H1 (cell line): ENCODE measurements around the gene ACAA1. TPM values are rescaled to one million over a fixed set of nuclear protein-coding genes. Genes with fewer than 3 reads are reported as not detected.

ENCODE experiments used
- CTCF ChIA-PET: fragments of 300-600 bp; sonication (Branson Sonifier 250); formaldehyde crosslinking; loops from one replicate; lab custom pipeline; 2021; ENCODE audit not compliant: partially characterized antibody; lab: Charles Lee
- POLR2A ChIA-PET: fragments of 300-600 bp; sonication (Branson Sonifier 250); formaldehyde crosslinking; loops from one replicate; lab custom pipeline; 2021; ENCODE audit warnings: inconsistent platforms; ENCODE audit not compliant: partially characterized antibody; lab: Charles Lee
- DNase-seq, 2 experiments: peaks; one replicate each; pipeline versions ENCODE4 v3.0.0 to v3.0.0-alpha.2; 2010 to 2022; ENCODE audit warnings: low spot score in 2 of 2, low read depth in 1 of 2, mixed read lengths in 1 of 2
- FAIRE-seq: peaks from 2 replicates; lab custom pipeline; 2011; peaks lifted over from hg19 to GRCh38; lab: Jason Lieb, UNC
- H2AFZ ChIP-seq: 2 replicates; pipeline ENCODE4 v1.8.1; 2012; ENCODE audit warnings: low read length, inconsistent platforms
- H2AK5ac ChIP-seq: 2 replicates; pipeline ENCODE4 v1.6.1; 2013; ENCODE audit warnings: low read depth, low read length
- H2BK120ac ChIP-seq: replicated peaks from 2 replicates; pipeline ENCODE3; 2013; ENCODE audit warnings: low read depth, low read length, inconsistent platforms
- H2BK12ac ChIP-seq: 2 replicates; pipeline ENCODE4 v1.6.1; 2013; ENCODE audit warnings: low read depth, low read length
- H2BK15ac ChIP-seq: 2 replicates; pipeline ENCODE4 v1.6.1; 2013; ENCODE audit warnings: low read length
- H2BK20ac ChIP-seq: 2 replicates; pipeline ENCODE4 v1.6.1; 2013; ENCODE audit warnings: low read length
- H2BK5ac ChIP-seq: 2 replicates; pipeline ENCODE4 v1.6.1; 2013; ENCODE audit warnings: low read depth, low read length
- H3K14ac ChIP-seq: 2 replicates; pipeline ENCODE4 v1.6.1; 2013; ENCODE audit warnings: inconsistent platforms; ENCODE audit not compliant: insufficient read length
- H3K18ac ChIP-seq: 2 replicates; pipeline ENCODE4 v1.6.1; 2013; ENCODE audit warnings: low read length; ENCODE audit errors: extremely low read depth
- H3K23ac ChIP-seq: 2 replicates; pipeline ENCODE4 v1.6.1; 2013; ENCODE audit warnings: inconsistent platforms; ENCODE audit not compliant: insufficient read length
- H3K23me2 ChIP-seq: 2 replicates; pipeline ENCODE4 v1.6.1; 2013; ENCODE audit warnings: low read depth, low read length
- H3K27ac ChIP-seq: 2 replicates; pipeline ENCODE4 v1.6.1; 2011; ENCODE audit warnings: low read depth, low read length, inconsistent platforms
- H3K27me3 ChIP-seq, 4 experiments: replicated peaks in 1 of 4; 1 replicate in 1 of 4; 2 replicates in 3 of 4; pipeline versions ENCODE4 v1.6.1 to v1.8.1; 2011 to 2013; ENCODE audit warnings: low read length in 3 of 4, mild to moderate bottlenecking in 3 of 4, inconsistent platforms in 2 of 4, mixed read lengths in 2 of 4, moderate library complexity in 1 of 4; ENCODE audit not compliant: control insufficient read depth in 3 of 4, insufficient read depth in 3 of 4; ENCODE audit errors: extremely low read depth in 1 of 4
- H3K36me3 ChIP-seq, 4 experiments: 2 replicates each; pipeline versions ENCODE4 v1.6.1 to v1.8.1; 2011 to 2013; ENCODE audit warnings: mild to moderate bottlenecking in 4 of 4, low read length in 3 of 4, moderate library complexity in 2 of 4, control low read depth in 1 of 4, inconsistent platforms in 1 of 4; ENCODE audit not compliant: insufficient read depth in 4 of 4, control insufficient read depth in 2 of 4
- H3K4ac ChIP-seq: replicated peaks from 2 replicates; pipeline ENCODE3; 2013; ENCODE audit warnings: low read length, low read depth, mixed read lengths, inconsistent platforms; ENCODE audit not compliant: insufficient read length
- H3K4me1 ChIP-seq, 4 experiments: replicated peaks in 1 of 4; 1 replicate in 1 of 4; 2 replicates in 3 of 4; pipeline versions ENCODE4 v1.6.1 to v1.8.1; 2011 to 2013; ENCODE audit warnings: low read length in 3 of 4, inconsistent platforms in 2 of 4, mixed read lengths in 1 of 4; ENCODE audit not compliant: insufficient read depth in 4 of 4, control insufficient read depth in 3 of 4
- H3K4me2 ChIP-seq, 2 experiments: 2 replicates each; pipeline versions ENCODE4 v1.6.1 to v1.8.1; 2011 to 2013; ENCODE audit warnings: low read depth in 2 of 2, low read length in 2 of 2, control low read depth in 1 of 2, inconsistent platforms in 1 of 2, mild to moderate bottlenecking in 1 of 2; ENCODE audit not compliant: insufficient read depth in 1 of 2
- H3K4me3 ChIP-seq, 4 experiments: fragments of 200-600, 300-600 bp in 1 of 4; sonication (generic), shearing (Covaris generic), sonication (Bioruptor Twin) in 1 of 4; 2 replicates each; pipeline versions ENCODE4 v1.5.1 to v1.8.1; 2011 to 2016; ENCODE audit warnings: low read length in 4 of 4, low read depth in 3 of 4, control low read depth in 2 of 4, inconsistent platforms in 2 of 4, mild to moderate bottlenecking in 2 of 4, mixed read lengths in 1 of 4, moderate library complexity in 1 of 4; ENCODE audit not compliant: insufficient read depth in 2 of 4; ENCODE audit errors: extremely low read depth in 1 of 4
- H3K56ac ChIP-seq: replicated peaks from 2 replicates; pipeline ENCODE3; 2013; ENCODE audit warnings: low read depth, mild to moderate bottlenecking, mixed read lengths, low read length, inconsistent platforms; ENCODE audit not compliant: insufficient read length
- H3K79me1 ChIP-seq: 2 replicates; pipeline ENCODE4 v1.6.1; 2013; ENCODE audit warnings: low read depth, low read length, control low read depth
- H3K79me2 ChIP-seq, 2 experiments: 2 replicates each; pipeline versions ENCODE4 v1.6.1 to v1.8.1; 2012 to 2013; ENCODE audit warnings: low read length in 2 of 2, mild to moderate bottlenecking in 2 of 2, inconsistent platforms in 1 of 2; ENCODE audit not compliant: insufficient read depth in 2 of 2, control insufficient read depth in 1 of 2
- H3K9ac ChIP-seq, 4 experiments: replicated peaks in 1 of 4; 1 replicate in 1 of 4; 2 replicates in 3 of 4; pipeline versions ENCODE4 v1.6.1 to v1.8.1; 2011 to 2013; ENCODE audit warnings: low read depth in 3 of 4, low read length in 3 of 4, control low read depth in 2 of 4, mild to moderate bottlenecking in 2 of 4, moderate library complexity in 2 of 4, inconsistent platforms in 1 of 4; ENCODE audit errors: extremely low read depth in 1 of 4
- H3K9me3 ChIP-seq, 2 experiments: 2 replicates each; pipeline versions ENCODE4 v1.6.1 to v1.8.1; 2012 to 2013; ENCODE audit warnings: mild to moderate bottlenecking in 2 of 2, moderate library complexity in 2 of 2, control low read depth in 1 of 2, inconsistent platforms in 1 of 2, low read depth in 1 of 2, low read length in 1 of 2, mixed read lengths in 1 of 2; ENCODE audit not compliant: insufficient read depth in 2 of 2
- H4K20me1 ChIP-seq, 2 experiments: replicated peaks in 1 of 2; 2 replicates each; pipeline versions ENCODE3 to v1.8.1; 2011 to 2013; ENCODE audit warnings: inconsistent platforms in 2 of 2, low read length in 2 of 2, mild to moderate bottlenecking in 1 of 2; ENCODE audit not compliant: insufficient read depth in 2 of 2, control insufficient read depth in 1 of 2
- H4K5ac ChIP-seq: 2 replicates; pipeline ENCODE4 v1.6.1; 2013; ENCODE audit warnings: low read length, low read depth, mixed read lengths, inconsistent platforms; ENCODE audit not compliant: insufficient read length
- H4K8ac ChIP-seq: 2 replicates; pipeline ENCODE4 v1.8.0; 2013; ENCODE audit warnings: mild to moderate bottlenecking, moderate library complexity, low read length, inconsistent platforms; ENCODE audit not compliant: insufficient read depth; ENCODE audit errors: extremely low read depth
- H4K91ac ChIP-seq: replicated peaks from 2 replicates; pipeline ENCODE3; 2013; ENCODE audit warnings: low read length, mixed read lengths, inconsistent platforms; ENCODE audit not compliant: insufficient read length
- ATF2 ChIP-seq: IDR thresholded peaks from 2 replicates; pipeline ENCODE4 v1.6.1; 2012; ENCODE audit warnings: low read length, inconsistent platforms
- WGBS, 2 experiments: shearing (Covaris generic) in 1 of 2; methylation state at CpG; one replicate each; pipeline versions ENCODE4 v1.1.6 to v1.1.7; 2013 to 2015; ENCODE audit warnings: low lambda C conversion rate in 2 of 2, mixed read lengths in 2 of 2, inconsistent platforms in 1 of 2, low coverage in 1 of 2, missing lambda C conversion rate in 1 of 2; ENCODE audit not compliant: insufficient replicate concordance in 2 of 2, insufficient coverage in 1 of 2, insufficient read length in 1 of 2; ENCODE audit errors: extremely low coverage in 1 of 2, missing lambda C conversion rate in 1 of 2; 5-methylcytosine and 5-hydroxymethylcytosine counted together
- polyA plus RNA-seq, 7 experiments: library from polyadenylated mRNA; depleted of rRNA in 3 of 7; stranded (reverse) in 5 of 7; unstranded in 2 of 7; fragments of >200 nt in 5 of 7; fragments of 200-250 nt in 2 of 7; gene quantifications; 1 replicate in 5 of 7; 2 replicates in 1 of 7; 4 replicates in 1 of 7; pipeline versions ENCODE4 v1.2.1 to v1.2.3, GENCODE V29; 2011 to 2013; ENCODE audit warnings: missing spikeins in 2 of 7, mixed read lengths in 2 of 7
- total RNA-seq: library from RNA; stranded (reverse); fragmentation: NEBNext Ultra II Directional; extraction: Animal tissue kit (Norgen Biotek cat#: 25700); gene quantifications from 2 replicates; pipeline ENCODE4 v1.2.1, GENCODE V29; 2021

The ACAA1 gene
- total and polyA plus RNA-seq, 2 of the 8 experiments (the other 6 are each of a cell fraction or from before 2014, with no cell fraction given) = 23.1 to 34.8 TPM

DNA sequence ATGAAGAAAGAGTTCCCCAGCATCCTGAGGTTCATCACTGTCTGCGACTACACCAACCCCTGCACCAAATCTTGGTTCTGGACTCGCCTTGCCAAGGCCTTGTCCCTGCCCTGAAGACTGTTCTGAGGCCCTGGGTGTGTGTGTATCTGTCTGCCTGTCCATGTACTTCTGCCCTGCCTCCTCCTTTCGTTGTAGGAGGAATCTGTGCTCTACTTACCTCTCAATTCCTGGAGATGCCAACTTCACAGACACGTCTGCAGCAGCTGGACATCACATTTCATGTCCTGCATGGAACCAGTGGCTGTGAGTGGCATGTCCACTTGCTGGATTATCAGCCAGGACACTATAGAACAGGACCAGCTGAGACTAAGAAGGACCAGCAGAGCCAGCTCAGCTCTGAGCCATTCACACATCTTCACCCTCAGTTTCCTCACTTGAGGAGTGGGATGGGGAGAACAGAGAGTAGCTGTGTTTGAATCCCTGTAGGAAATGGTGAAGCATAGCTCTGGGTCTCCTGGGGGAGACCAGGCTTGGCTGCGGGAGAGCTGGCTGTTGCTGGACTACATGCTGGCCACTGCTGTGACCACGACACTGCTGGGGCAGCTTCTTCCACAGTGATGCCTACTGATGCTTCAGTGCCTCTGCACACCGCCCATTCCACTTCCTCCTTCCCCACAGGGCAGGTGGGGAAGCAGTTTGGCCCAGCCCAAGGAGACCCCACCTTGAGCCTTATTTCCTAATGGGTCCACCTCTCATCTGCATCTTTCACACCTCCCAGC is 4.4 kb upstream of the ACAA1 start:
- Histone ChIP-seq H3K18ac (no peak overlapping the region), H2BK120ac (no peak overlapping the region), H3K4ac (no peak overlapping the region), H3K9me3 (no peaks in the 10 kb centered on the region), H4K8ac (no peak overlapping the region; the same call in 1 of the 2 replicates), H3K36me3 (peaks cover 3 to 11% (median 8%) of the 10 kb centered on the region in 4 experiments; a peak in 4 of 8 replicates), H2BK5ac (no peak overlapping the region; the same call in 1 of the 2 replicates), H3K9ac (no peak overlapping the region), H3K79me2 (peaks cover 0 to 8% of the 10 kb centered on the region in 2 experiments; a peak in 1 of 4 replicates), H3K4me3 (no peak overlapping the region), H4K91ac (no peak overlapping the region), H2BK12ac (no peak overlapping the region), H3K56ac (no peak overlapping the region), H2AK5ac (no peak overlapping the region), H3K23ac (no peak overlapping the region), H3K27me3 (no peaks in the 10 kb centered on the region), H3K4me1 (peaks cover 7 to 16% (median 13%) of the 10 kb centered on the region in 4 experiments), H3K4me2 (no peak overlapping the region), H3K27ac (no peak overlapping the region), H3K79me1 (no peaks in the 10 kb centered on the region), H2BK20ac (no peak overlapping the region), H4K20me1 (no peaks in the 10 kb centered on the region), H4K5ac (no peak overlapping the region), H3K23me2 (peaks cover 18% of the 10 kb centered on the region), H2AFZ (no peak overlapping the region), H3K14ac (no peak overlapping the region), H2BK15ac (no peak overlapping the region)
- FAIRE-seq (no peak), DNase-seq (peak in 1 of 2 experiments; percentile 26)
- 84% methylated on average over 7 of the region's 7 CpGs; no CpG with 5 or more reads in 1 of the 2 experiments for WGBS, 2 experiments
- ChIA-PET CTCF (interaction anchor here (1.1 to 8.1 kb wide), 7 partner anchors 10 to 381 kb away, joined by 3 to 52 read pairs (median 6); no protein-coding TSS in a partner anchor), POLR2A (interaction anchor here (1.3 to 2.3 kb wide), 2 partner anchors 21 to 24 kb away, joined by 3 to 13 read pairs; partner anchors contain the start of gene OXSR1)
- no peak for TF ChIP-seq ATF2
